ENCODE measurements around the gene AKAP3. TPM values are rescaled to one million over a fixed set of nuclear protein-coding genes. Genes with fewer than 3 reads are reported as not detected.

The AKAP3 gene
- total and polyA plus RNA-seq, 2 experiments from 2014 or later: 5.0 to 20.8 TPM

GRCh38 chr12:4665236-4665635 is 16.4 kb upstream of the AKAP3 start:
- H3K27ac ChIP-seq: no peak overlapping the region
- no peak for TF ChIP-seq CTCF (IDR thresholded peaks at IDR 0.05; ENCODE audit: low read depth, low read length)
- DNase-seq (ENCODE audit: low read depth in 1 of 2, low spot score in 1 of 2): no peak
- H3K9me3 ChIP-seq (ENCODE audit: low read depth): no peaks in the 10 kb centered on the region
- H3K4me1 ChIP-seq (ENCODE audit: low read depth): no peaks in the 10 kb centered on the region
- no peaks in the 10 kb centered on the region for H3K27me3 ChIP-seq
- H3K36me3 ChIP-seq: peaks cover 67% of the 10 kb centered on the region
- H3K4me3 ChIP-seq: no peak overlapping the region

- no peaks in the 10 kb centered on the region for H3K9me3 ChIP-seq (ENCODE audit: low read depth)
- no peaks in the 10 kb centered on the region for H3K27me3 ChIP-seq
- no peaks in the 10 kb centered on the region for H3K4me1 ChIP-seq (ENCODE audit: low read depth)
- H3K4me3 ChIP-seq: no peak overlapping the region
- no peak for TF ChIP-seq CTCF (IDR thresholded peaks at IDR 0.05; ENCODE audit: low read depth, low read length)
- peaks cover 70% of the 10 kb centered on the region for H3K36me3 ChIP-seq
- H3K27ac ChIP-seq: no peak overlapping the region
- peak in 1 of 2 donors; percentile 20 for DNase-seq (ENCODE audit: low read depth in 1 of 2, low spot score in 1 of 2)
Measured at GRCh38 chr12:4663971-4664505, 15.2 kb upstream of the AKAP3 start.

- no peak overlapping the region for H3K4me3 ChIP-seq
- no peaks in the 10 kb centered on the region for H3K9me3 ChIP-seq (ENCODE audit: low read depth)
- no peaks in the 10 kb centered on the region for H3K27me3 ChIP-seq
- H3K27ac ChIP-seq: no peak overlapping the region
- H3K4me1 ChIP-seq (ENCODE audit: low read depth): peaks cover 9% of the 10 kb centered on the region
- no peak for DNase-seq (ENCODE audit: low read depth in 1 of 2, low spot score in 1 of 2)
- TF ChIP-seq CTCF (IDR thresholded peaks at IDR 0.05; ENCODE audit: low read depth, low read length): no peak
- H3K36me3 ChIP-seq: peaks cover 34% of the 10 kb centered on the region
Measured at GRCh38 chr12:4653691-4654090, 4.8 kb upstream of the AKAP3 start.

- H3K4me1 ChIP-seq (ENCODE audit: low read depth): peaks cover 10% of the 10 kb centered on the region
- no peak for DNase-seq (ENCODE audit: low read depth in 1 of 2, low spot score in 1 of 2)
- no peaks in the 10 kb centered on the region for H3K27me3 ChIP-seq
- H3K9me3 ChIP-seq (ENCODE audit: low read depth): no peaks in the 10 kb centered on the region
- H3K36me3 ChIP-seq: peaks cover 32% of the 10 kb centered on the region
- H3K27ac ChIP-seq: no peak overlapping the region
- TF ChIP-seq CTCF (IDR thresholded peaks at IDR 0.05; ENCODE audit: low read depth, low read length): no peak
- H3K4me3 ChIP-seq: no peak overlapping the region
Measured at GRCh38 chr12:4653257-4653656, 4.4 kb upstream of the AKAP3 start.

GRCh38 chr12:4649358-4649661 is 459 bp upstream of the AKAP3 start:
- no peaks in the 10 kb centered on the region for H3K9me3 ChIP-seq (ENCODE audit: low read depth)
- no peak for DNase-seq (ENCODE audit: low read depth in 1 of 2, low spot score in 1 of 2)
- peak overlapping the region; percentile 91 for H3K27ac ChIP-seq
- H3K4me1 ChIP-seq (ENCODE audit: low read depth): peaks cover 16% of the 10 kb centered on the region
- no peaks in the 10 kb centered on the region for H3K27me3 ChIP-seq
- peaks cover 4% of the 10 kb centered on the region for H3K36me3 ChIP-seq
- peak overlapping the region; percentile 87 for H3K4me3 ChIP-seq
- no peak for TF ChIP-seq CTCF (IDR thresholded peaks at IDR 0.05; ENCODE audit: low read depth, low read length)

GRCh38 chr12:4648104-4648500 is 749 bp downstream of the AKAP3 start:
- Histone ChIP-seq H3K4me3 (peak overlapping the region; percentile 87), H3K27ac (peak overlapping the region; percentile 91), H3K4me1 (ENCODE audit: low read depth) (peaks cover 16% of the 10 kb centered on the region), H3K36me3 (no peaks in the 10 kb centered on the region), H3K27me3 (no peaks in the 10 kb centered on the region), H3K9me3 (ENCODE audit: low read depth) (no peaks in the 10 kb centered on the region)
- DNase-seq (ENCODE audit: low read depth in 1 of 2, low spot score in 1 of 2): peak in 1 of 2 donors; percentile 14
- no peak for TF ChIP-seq CTCF (IDR thresholded peaks at IDR 0.05; ENCODE audit: low read depth, low read length)
